ENCODE measurements around the gene ROCK2. TPM values are rescaled to one million over a fixed set of nuclear protein-coding genes. Genes with fewer than 3 reads are reported as not detected.
A peak's percentile ranks its signal among the peaks of the same experiment; 100 is the strongest.

Gene ROCK2
- polyA plus RNA-seq, 1 experiment = 6.0 TPM

- CTCF ChIA-PET = interaction anchor here (1.3 to 1.5 kb wide), 3 partner anchors 10 to 17 kb away, joined by 3 to 4 read pairs (median 3); no protein-coding TSS in a partner anchor
- Histone ChIP-seq H3K36me3 (ENCODE audit: control insufficient read depth, insufficient read depth, low read length) (no peaks in the 10 kb centered on the region), H3K4me3 (ENCODE audit: low read depth, low read length) (no peak overlapping the region), H3K27me3 (ENCODE audit: control insufficient read depth, insufficient read depth, low read length) (no peaks in the 10 kb centered on the region)
- DNase-seq (ENCODE audit: low read depth) = no peak
- POLR2A ChIA-PET = no interaction called here
- TF ChIP-seq, protein P1, sequence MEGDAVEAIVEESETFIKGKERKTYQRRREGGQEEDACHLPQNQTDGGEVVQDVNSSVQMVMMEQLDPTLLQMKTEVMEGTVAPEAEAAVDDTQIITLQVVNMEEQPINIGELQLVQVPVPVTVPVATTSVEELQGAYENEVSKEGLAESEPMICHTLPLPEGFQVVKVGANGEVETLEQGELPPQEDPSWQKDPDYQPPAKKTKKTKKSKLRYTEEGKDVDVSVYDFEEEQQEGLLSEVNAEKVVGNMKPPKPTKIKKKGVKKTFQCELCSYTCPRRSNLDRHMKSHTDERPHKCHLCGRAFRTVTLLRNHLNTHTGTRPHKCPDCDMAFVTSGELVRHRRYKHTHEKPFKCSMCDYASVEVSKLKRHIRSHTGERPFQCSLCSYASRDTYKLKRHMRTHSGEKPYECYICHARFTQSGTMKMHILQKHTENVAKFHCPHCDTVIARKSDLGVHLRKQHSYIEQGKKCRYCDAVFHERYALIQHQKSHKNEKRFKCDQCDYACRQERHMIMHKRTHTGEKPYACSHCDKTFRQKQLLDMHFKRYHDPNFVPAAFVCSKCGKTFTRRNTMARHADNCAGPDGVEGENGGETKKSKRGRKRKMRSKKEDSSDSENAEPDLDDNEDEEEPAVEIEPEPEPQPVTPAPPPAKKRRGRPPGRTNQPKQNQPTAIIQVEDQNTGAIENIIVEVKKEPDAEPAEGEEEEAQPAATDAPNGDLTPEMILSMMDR (IDR thresholded peaks at IDR 0.05; ENCODE audit: insufficient read depth, low read depth, low read length) = no peak
These were observed 34.2 kb downstream of the ROCK2 start for GRCh38 chr2:11310212-11310611.

DNA sequence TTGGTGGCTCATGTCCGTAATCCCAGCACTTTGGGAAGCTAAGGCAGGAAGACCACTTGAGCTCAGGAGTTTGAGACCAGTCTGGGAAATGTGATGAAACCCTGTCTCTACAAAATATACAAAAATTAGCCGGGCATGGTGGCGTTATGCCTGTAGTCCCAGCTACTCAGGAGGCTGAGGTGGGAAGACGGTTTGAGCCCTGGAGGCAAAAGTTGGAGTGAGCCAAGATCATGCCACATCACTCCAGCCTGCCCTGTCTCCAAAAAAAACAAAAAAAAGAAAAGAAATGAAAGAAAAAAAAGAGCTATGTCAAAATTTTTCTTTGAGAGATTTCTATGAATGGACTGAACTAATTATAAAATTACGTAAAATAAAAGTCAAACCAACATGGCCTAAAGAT is 34.7 kb downstream of the ROCK2 start:
- Histone ChIP-seq H3K4me3 (ENCODE audit: low read depth, low read length) (no peak overlapping the region), H3K27me3 (ENCODE audit: control insufficient read depth, insufficient read depth, low read length) (no peaks in the 10 kb centered on the region), H3K36me3 (ENCODE audit: control insufficient read depth, insufficient read depth, low read length) (no peaks in the 10 kb centered on the region)
- no peak for DNase-seq (ENCODE audit: low read depth)
- TF ChIP-seq, protein P1 (IDR thresholded peaks at IDR 0.05; ENCODE audit: insufficient read depth, low read depth, low read length) = no peak
- CTCF ChIA-PET = interaction anchor here (1.3 to 1.5 kb wide), 3 partner anchors 10 to 17 kb away, joined by 3 to 4 read pairs (median 3); no protein-coding TSS in a partner anchor
- POLR2A ChIA-PET = no interaction called here

DNA sequence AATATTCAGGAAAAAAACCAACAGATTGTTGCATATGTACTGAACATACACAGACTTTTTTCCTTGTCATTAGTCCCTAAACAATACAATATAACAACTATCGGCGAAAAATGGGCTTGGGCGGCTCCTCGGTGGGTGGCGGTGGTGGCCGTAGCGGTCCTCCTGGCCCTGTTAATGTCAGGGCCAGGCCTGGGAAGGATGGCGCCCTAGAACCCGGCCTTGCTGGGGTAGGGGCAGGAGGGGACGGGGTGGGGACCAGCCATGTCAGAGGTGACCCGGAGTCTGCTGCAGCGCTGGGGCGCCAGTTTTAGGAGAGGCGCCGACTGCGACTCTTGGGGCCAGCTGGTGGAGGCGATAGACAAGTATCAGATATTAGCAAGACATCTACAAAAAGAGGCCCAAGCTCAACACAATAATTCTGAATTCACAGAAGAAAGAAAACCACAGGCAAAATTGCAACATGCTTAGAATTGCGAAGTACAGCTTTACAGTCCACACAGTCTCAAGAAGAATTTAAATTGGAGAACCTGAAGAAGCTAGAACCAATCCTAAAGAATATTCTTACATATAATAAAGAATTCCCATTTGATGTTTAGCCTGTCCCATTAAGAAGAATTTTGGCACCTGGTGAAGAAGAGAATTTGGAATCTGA is 36.5 kb downstream of the ROCK2 start:
- TF ChIP-seq, protein P1 (IDR thresholded peaks at IDR 0.05; ENCODE audit: insufficient read depth, low read depth, low read length) = no peak
- POLR2A ChIA-PET = no interaction called here
- DNase-seq (ENCODE audit: low read depth) = no peak
- Histone ChIP-seq H3K4me3 (ENCODE audit: low read depth, low read length) (no peak overlapping the region), H3K36me3 (ENCODE audit: control insufficient read depth, insufficient read depth, low read length) (no peaks in the 10 kb centered on the region), H3K27me3 (ENCODE audit: control insufficient read depth, insufficient read depth, low read length) (no peaks in the 10 kb centered on the region)
- CTCF ChIA-PET = no interaction called here

DNA sequence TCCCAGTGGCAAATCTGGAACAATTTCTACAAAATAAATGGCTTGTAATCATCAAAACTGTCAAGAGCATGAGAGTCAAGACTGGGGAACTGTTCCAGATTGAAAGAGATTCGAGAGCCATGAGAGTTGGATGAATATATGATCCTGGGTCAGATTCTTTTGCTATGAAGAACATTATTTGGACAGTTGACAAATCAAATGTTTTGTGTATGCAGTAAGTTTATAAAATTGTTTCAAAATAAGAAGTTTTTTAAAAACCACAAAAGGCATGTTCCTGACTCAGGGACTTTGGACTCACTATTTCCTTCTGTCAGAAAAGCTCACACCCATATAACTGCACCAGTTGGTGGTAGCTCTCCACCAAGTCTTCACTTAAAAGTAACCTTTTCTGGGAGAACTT is 38.5 kb downstream of the ROCK2 start:
- Histone ChIP-seq H3K36me3 (ENCODE audit: control insufficient read depth, insufficient read depth, low read length) (no peaks in the 10 kb centered on the region), H3K27me3 (ENCODE audit: control insufficient read depth, insufficient read depth, low read length) (no peaks in the 10 kb centered on the region), H3K4me3 (ENCODE audit: low read depth, low read length) (no peak overlapping the region)
- CTCF ChIA-PET = interaction anchor here (0.6 to 1.2 kb wide), 2 partner anchors 33 to 68 kb away, joined by 3 read pairs; no protein-coding TSS in a partner anchor
- POLR2A ChIA-PET = interaction anchor here (0.6 to 1.2 kb wide), 2 partner anchors 14 to 23 kb away, joined by 3 to 4 read pairs; no protein-coding TSS in a partner anchor
- DNase-seq (ENCODE audit: low read depth) = peak; percentile 83
- TF ChIP-seq, protein P1 (IDR thresholded peaks at IDR 0.05; ENCODE audit: insufficient read depth, low read depth, low read length) = no peak

DNA sequence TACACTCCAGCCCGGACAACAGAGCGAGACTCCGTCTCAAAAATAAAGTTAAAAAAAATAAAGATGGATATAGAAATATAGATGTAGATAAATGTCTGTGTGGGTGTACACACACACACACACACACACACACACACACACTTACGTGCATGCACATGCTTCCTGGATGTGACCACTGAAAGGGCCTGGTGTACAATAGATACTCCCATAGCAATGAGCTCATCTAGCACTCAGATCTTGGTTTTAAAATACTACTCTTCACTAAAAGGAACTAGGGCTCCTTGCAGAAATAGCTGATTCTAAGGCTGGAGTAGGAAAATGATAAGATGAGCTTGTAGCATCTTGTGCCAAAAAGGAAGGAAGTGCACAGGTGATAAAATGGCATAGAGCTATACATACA is 39.1 kb downstream of the ROCK2 start:
- TF ChIP-seq, protein P1 (IDR thresholded peaks at IDR 0.05; ENCODE audit: insufficient read depth, low read depth, low read length) = no peak
- no peak for DNase-seq (ENCODE audit: low read depth)
- Histone ChIP-seq H3K4me3 (ENCODE audit: low read depth, low read length) (no peak overlapping the region), H3K36me3 (ENCODE audit: control insufficient read depth, insufficient read depth, low read length) (no peaks in the 10 kb centered on the region), H3K27me3 (ENCODE audit: control insufficient read depth, insufficient read depth, low read length) (no peaks in the 10 kb centered on the region)
- ChIA-PET POLR2A (no interaction called here), CTCF (interaction anchor here (1.2 to 1.3 kb wide), 2 partner anchors 21 to 34 kb away, joined by 3 read pairs; no protein-coding TSS in a partner anchor)
